Medulla oblongata (tissue), 1 donor: Measurements from ENCODE around the gene MGRN1.
A peak's percentile ranks its signal among the peaks of the same experiment; 100 is the strongest.

Experiments
- DNase-seq: peaks from one replicate; pipeline ENCODE4 v3.0.0-alpha.2; 2015; ENCODE audit errors: extremely low spot score

Gene MGRN1

GRCh38 chr16:4624015-4624826 lies at the start of gene MGRN1:
TSS of gene MGRN1 (plus strand) at chr16:4624826. CDS start at chr16:4624961, 135 bp downstream.
- DNase-seq = peak; percentile 99

DNA sequence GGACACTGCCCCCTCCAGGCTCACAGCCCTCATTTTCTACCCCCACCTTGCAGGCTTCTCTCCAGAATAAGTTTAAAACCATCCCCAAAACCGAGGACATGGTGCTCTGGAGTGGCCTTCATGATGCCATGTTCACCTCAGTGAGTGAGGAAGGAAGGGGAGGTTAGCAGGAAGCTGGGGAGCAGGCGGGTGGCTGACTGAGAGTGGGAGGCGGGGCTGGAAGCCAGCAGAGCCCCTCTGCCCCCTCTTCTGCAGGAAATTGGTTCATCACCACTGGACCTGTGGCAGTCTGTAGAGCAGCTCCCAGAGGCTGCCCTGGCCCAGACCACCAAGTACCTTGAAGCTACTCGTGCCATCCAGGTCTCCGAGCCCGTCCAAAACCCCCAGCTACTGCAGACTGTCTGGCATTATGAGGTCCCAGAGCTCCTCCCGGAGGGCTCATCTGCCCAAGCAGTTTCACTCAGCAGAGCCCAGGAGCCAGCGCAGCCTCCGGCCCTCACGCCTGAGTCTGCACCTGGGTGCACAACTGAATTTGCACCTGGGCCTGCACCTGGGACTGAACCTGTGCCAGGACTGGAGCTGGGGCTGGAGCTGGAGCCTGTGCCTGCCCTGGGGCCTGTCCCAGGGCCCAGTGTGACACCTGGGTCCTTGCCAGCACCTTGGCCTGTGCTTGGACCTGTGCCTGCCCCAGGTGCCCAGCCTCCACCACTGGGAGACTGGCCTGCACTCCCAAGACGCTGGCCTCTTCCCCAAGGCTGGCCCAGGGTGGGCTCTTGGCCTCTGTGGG lies 49.5 kb upstream of the MGRN1 start:
- DNase-seq = no peak

- no peak for DNase-seq
Observed at GRCh38 chr16:4576008-4576407, 48.6 kb upstream of the MGRN1 start.

GRCh38 chr16:4578961-4579530 lies 45.6 kb upstream of the MGRN1 start:
- DNase-seq = no peak

GRCh38 chr16:4580250-4580649 lies 44.4 kb upstream of the MGRN1 start:
- DNase-seq = no peak

DNA sequence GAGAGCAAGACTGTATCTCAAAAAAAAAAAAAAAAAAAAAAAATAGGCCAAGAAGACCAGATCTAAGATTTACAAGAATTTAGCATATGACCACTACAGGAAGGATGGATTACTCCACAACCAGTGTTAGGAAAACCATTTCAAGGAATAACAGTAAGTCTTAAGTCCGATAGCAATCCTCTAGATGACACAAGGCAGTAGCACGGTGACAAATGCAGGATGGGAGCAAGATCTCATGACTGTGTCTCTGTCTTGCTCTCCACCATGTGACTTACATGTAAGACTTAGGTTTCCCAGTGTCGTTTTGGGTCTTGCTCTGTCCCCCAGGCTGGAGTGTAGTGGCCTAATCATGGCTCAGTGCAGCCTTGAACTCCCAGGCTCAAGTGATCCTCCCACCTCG lies 40.7 kb upstream of the MGRN1 start:
- no peak for DNase-seq

GRCh38 chr16:4586291-4586690 lies 38.3 kb upstream of the MGRN1 start:
- no peak for DNase-seq

DNA sequence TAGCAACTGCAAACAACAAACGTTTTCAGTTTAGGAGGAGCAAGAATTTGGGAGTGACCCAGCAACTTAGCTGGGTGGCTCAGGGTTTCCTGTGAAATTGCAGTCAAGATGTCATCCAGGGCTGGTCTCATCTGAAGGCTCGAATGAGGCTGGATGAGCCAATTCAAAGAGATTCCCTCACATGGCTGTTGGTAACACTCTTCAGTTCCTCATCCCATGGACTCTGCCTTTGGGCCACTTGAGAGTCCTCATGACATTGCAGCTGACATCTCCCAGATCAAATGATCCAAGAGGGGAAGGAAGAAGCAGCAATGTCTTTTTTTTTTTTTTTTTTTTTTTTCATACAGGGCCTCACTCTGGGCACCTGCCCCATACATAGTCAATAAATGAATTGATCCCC lies 36.2 kb upstream of the MGRN1 start:
- no peak for DNase-seq

DNA sequence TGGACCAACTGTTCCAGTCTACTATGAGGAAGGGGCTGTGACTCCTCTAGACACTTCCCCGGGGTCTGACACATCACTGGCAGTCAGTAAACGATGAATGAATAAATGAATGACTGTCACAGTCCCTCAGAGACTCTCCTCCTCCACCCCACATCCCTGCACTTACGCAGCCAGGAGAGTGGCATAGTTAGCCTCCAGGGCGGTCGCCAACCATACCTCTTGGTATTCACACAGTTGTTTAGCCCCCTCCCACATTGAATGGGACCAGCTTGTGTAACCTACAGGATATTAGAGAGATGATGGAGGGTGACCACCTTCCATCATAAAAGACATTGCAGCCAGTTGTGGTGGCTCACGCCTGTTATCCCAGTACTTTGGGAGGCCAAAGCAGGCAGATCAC lies 35.7 kb upstream of the MGRN1 start:
- no peak for DNase-seq

- no peak for DNase-seq
Observed at GRCh38 chr16:4591191-4591590, 33.4 kb upstream of the MGRN1 start.

GRCh38 chr16:4591706-4592470 lies 32.7 kb upstream of the MGRN1 start:
- DNase-seq = no peak

GRCh38 chr16:4593086-4593485 lies 31.5 kb upstream of the MGRN1 start:
- no peak for DNase-seq

GRCh38 chr16:4594433-4595410 lies 29.9 kb upstream of the MGRN1 start:
- DNase-seq = no peak

DNA sequence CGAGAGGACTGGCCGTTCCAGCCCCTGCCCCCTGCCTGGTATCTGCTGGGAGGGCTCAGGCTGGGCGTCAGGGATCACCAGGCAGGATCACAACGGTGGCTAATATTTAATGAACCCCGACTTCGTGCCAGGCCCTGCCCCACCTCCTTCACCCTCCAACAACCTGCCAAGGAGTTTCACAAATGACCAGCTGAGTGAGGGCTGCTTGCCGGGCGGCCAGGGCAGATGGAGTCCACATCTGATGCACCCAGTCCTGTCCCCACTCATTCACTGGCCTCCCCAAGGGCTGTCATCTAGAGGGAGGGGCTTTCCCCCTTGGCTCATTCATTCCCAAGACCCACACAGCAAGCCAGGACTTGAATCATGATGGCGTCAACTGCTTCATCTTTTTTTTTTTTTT lies 27.5 kb upstream of the MGRN1 start:
- DNase-seq = no peak

- no peak for DNase-seq
Observed at GRCh38 chr16:4599037-4599436, 25.6 kb upstream of the MGRN1 start.

- DNase-seq = no peak
Observed at GRCh38 chr16:4599545-4599944, 25.1 kb upstream of the MGRN1 start.

DNA sequence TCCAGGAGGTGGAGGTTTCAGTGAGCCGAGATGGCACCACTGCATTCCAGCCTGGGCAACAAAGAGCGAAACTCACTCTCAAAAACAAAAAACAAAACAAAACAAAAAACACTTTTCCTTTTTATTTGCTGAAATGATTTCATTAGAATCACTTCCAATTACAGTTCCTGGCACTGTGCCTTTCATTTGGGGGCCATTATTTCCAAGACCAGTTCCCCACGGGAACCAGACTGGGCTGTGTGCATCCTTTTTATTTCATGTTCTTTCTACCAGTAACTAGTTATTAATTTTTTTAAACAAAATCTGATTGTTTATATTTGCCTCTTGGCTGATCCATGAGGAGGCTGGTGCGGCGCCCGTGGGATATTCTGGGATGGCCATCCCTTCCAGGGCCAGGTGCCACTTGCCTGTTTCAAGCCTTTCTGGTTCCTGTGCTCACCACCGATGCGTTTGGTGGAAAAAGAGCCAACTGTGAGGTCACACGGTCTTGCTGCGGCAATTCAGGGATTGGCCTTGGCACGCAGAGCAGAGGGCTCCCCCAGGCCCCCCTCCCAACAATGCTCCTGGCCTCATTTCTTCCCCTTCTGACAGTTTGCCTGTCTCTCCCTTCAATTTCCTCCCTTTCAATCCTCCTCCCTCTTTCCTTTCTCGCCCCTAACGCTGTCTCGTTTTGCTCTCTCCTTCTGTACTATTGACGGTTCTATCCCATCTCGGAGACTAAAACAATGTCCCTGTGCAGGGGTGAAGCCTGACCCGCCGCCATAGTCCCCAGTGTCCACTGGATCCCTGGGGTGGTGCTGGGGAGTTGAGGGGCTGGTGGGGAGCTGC lies 23.4 kb upstream of the MGRN1 start:
- peak; percentile 63 for DNase-seq

GRCh38 chr16:4601864-4602186 lies 22.8 kb upstream of the MGRN1 start:
- DNase-seq = no peak

- no peak for DNase-seq
Observed at GRCh38 chr16:4602331-4602730, 22.3 kb upstream of the MGRN1 start.

DNA sequence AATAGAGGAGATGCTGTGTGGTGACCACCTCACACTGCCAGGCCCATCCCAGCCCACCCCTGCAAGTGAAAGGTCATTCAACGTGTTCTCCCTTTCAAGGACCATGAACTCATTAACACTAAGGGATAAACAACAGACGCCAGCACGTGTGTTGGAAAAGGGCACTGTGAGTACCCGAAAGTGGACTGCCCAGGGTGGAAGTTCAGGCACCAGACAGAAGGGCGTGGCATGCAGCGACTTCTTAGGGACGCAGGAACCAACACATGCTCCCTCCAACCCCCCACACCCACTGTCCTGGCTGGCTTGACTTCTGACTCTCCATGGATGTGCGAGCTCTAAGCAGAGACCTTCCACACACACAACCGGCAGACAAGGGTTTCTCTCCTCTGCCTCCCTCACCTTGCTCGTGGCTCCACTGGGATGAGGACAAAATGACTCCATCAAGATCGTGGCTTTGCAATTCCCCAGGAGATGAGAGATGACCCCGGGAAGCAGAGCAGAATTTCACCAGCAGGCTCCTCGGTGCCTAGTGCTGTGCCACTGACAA lies 20.9 kb upstream of the MGRN1 start:
- DNase-seq = no peak
